HG02885 (cell line): ENCODE data around the gene RMP24.

Experiments used
- ATAC-seq: cut with Tn5 transposase; IDR thresholded peaks from one replicate; pipeline ENCODE4 v1.9.1; 2021; ENCODE audit warnings: mild to moderate bottlenecking; ENCODE audit not compliant: unreplicated experiment, poor library complexity

RMP24 gene

DNA sequence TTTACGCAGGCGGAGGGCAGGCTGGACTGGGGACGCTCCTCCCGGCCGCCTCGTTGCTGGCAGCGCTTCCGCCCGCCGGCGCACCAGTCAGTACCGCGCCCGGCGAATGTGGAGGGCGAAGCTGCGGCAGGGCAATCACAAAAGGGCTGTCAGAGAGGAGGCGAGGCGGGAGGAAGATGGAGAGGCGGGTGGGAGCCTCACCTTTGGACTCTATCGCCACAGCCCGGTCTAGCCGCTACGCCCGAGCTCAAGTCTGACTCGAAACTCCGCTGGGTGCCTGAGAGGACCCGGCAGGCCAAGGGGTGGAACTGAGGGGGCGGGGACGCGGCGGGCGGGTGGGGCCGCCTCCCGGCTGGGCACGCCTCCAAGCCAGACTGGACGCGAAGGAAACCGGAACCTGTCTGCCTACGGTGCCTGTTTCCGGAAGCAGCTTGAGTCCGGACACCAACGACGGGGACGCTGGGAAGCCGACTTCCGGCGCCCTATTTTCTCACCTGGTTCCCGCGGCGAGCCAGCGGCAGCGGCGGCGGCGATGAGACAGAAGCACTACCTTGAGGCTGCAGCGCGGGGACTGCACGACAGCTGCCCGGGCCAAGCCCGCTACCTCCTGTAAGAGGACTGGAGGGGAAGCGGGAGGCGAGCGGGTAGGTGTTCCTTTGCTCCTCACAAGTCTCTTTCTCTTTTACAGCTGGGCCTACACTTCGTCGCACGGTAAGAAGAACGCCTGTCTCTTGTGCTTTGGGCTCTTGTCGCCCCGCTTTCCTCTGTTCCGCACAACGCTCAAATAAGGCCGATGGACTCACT is at the start of gene RMP24:
RMP24 (plus strand) TSS at position 483 of the 804 bp plus-strand sequence.
- ATAC-seq, result peak; percentile 91

DNA sequence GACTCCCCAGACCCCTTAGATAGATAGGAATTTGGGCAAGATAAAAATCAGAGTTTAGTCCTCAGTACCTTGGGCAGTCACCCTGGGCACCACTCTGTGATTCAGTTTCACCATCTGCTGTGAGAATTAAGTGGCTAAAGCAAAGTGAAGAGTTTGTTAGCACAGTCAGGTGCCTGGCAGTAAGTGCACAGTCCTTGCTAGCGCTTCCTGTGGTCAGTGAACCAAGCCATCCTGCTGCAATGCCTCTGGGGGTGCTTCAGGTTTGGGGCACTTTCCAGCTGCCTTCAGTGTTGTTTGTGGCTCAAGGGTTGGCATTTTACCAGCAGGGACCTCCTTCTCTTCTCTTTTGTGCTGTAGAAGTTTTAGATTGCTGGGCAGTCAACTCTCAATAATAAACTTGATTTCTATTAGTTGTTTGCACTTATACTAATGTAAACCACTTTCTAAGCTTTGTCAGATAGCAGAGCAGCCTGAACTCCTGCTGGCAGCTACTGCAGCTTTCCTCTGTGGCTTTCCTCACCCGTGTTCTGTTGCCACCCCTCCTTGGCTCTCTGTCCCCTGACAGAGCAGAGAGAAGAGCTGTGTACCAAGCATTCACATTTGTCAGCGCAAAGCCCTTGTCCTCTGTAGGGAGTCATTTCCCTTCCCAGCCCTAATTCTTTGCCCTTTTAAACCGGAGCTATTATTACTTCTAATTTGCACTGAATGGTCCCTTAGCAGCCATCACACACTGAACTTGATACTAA is 48.4 kb upstream of the RMP24 start:
- ATAC-seq, result no peak

DNA sequence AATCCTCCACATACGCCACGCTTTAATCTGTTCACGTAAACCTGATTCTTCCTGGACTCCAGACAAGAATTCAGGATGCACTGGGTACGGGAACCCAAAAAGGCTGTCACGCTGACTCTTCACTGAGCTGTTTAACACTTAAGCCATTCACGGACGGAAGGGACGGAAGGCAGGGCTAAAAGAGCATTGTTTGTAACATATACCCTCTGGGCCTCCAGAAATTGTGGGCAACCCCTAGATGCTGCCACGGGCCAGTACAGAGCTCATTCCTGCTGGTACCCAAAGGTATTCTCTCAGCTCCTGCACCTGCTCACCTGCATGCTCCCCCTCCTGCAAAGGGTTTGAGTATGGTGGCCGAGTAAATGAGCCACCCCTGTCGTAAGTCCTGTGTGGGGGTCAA is 45.6 kb upstream of the RMP24 start:
- ATAC-seq, result no peak

DNA sequence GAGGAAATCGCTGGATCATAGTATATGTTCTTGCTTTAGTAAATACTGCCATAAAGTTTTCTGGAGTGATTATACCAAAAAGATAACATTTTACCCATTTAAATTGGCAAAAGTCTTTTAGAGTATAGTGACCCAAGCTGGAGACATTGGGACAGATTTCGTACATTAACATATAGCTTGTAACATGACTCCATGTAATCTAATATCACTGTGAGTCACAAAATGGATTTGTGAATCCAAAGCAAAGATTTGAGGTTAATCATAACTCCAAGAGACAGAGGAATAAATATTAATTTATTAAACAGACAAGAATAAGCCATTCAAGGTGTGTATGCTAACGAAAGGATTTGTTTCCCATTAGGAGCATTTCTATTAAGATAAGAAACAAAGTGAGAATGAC is 45.0 kb upstream of the RMP24 start:
- ATAC-seq, result no peak

GRCh38 chr18:35933982-35934381 is 38.5 kb upstream of the RMP24 start:
- ATAC-seq, result no peak

DNA sequence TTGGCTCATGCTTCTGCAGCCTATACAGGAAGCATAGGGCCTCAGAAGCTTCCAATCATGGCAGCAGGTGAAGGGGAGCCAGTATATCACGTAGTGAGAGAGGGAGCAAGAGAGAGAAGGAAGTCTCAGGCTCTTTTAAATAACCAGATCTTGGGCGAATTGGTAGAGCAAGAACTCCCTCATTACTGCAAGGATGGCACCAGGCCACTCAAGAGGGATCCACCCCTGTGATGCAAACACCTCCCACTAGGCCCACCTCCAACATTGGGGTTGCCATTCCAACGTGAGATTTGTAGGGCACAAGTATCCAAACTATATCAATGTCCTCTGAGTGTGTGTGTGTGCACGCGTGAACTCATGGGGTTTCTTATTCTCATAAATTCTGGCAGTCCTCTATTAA is 37.6 kb upstream of the RMP24 start:
- no peak for ATAC-seq

GRCh38 chr18:35935805-35936204 is 36.7 kb upstream of the RMP24 start:
- no peak for ATAC-seq

- ATAC-seq, result no peak
These were observed 35.5 kb upstream of the RMP24 start for GRCh38 chr18:35936951-35937350.

DNA sequence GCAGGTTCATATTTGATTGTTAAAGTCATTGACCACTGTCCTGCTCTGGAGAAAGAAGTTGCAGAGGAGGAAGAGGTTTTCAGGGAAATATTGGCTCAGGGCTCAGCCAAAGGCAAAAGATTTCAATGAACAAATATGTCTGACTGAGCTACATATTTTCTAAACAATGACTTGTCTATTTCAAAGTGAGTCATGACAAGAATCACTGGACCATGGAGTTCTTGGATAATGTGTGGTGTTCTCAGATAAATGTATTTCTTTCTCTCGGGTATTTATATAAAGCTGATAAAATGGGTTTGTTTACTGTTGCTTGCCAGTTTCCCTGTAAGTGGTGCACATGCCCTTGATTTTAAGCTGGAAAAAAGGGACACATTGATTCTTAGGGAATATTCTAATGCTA is 34.3 kb upstream of the RMP24 start:
- ATAC-seq, result no peak

- ATAC-seq, result no peak
These were observed 33.9 kb upstream of the RMP24 start for GRCh38 chr18:35938562-35938961.

GRCh38 chr18:35939138-35939537 is 33.3 kb upstream of the RMP24 start:
- ATAC-seq, result no peak

- ATAC-seq, result no peak
These were observed 31.2 kb upstream of the RMP24 start for GRCh38 chr18:35941299-35941698.

DNA sequence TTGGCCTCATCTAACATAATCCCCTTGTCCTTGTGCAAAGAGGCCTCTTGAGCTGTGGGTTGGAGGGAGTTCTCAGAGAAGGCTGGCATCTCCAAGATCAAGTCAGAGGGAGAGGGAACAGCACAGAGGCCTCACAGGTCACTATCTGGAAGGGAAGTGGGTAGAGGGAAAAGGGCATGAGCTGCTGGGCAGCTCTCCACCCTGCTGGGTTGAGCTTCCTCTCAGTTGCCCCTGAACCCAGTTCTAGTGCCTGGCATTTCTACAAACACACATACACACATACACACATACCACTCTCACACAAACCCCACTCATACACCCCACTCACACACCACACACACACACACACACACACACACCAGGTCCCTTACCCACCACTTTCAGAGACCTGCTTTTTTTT is 30.3 kb upstream of the RMP24 start:
- ATAC-seq, result no peak

GRCh38 chr18:35942661-35943060 is 29.8 kb upstream of the RMP24 start:
- no peak for ATAC-seq

DNA sequence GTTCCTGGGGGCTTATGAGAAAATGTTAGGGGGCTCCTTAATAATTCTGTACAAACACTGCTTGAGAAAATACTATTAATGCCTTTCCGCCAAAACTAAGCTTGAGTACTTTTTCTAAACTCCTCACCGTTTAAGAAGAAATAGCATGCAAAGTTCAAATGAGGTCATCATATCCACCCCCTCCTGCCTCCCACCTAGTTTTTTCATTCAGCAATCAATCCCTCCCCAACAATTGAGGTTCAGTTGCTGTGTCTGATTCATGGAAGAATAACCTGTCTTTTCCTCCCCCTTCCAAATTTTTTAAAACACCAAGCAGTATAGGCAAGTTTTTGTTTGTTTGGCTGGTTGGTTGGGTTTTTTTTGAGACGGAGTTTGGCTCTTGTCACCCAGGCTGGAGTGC is 24.4 kb upstream of the RMP24 start:
- no peak for ATAC-seq

DNA sequence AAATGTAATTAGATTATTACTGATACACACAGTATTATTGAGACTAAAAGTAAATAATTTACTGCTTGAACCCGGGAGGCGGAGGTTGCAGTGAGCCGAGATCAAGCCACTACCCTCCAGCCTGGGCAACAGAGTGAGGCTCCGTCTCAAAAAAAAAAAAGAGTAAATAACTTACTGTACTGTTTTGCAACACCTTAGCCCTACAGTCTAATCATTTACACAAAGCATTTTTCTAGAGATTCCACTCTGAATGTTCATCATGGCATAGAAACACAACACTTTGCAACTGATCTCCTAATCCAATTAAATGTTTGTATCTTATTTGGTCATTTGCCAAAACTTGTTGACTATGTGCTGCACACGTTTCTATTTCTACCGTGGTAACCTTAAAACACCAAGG is 23.4 kb upstream of the RMP24 start:
- ATAC-seq, result no peak

DNA sequence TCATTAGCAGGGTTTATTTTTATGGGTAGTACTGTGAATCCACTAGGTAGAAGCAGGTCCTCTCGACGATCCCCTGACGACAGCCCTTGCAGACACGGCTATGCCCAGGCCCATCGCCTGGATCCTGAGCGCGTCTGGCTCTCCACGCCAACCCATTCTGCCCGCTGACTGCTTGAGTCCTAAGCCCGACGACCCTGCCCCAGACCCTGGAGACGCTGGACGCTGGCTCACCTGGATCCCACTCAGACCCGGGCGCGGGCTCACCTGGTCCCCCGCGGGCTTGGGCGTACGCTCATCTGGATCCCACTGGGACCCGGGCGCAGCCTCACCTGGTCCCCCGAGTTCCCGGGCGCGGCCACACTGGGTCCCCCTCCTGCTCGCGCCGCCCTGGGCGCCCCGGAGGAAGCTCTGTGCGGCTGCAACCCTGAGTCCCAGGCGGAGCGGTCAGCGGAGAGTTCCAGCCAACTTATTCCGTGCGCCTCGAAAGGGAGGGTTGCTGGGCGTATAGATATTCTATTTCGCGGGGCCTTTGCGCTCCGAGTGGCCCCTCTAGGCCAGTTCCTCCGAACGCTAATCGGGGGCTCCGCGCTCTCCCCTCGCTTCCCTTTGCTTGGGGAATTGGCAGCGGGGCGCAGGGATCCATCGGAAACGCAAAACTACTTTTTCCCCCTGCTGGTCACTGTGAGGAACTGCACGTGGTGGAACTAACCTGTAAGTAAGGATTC is 22.4 kb upstream of the RMP24 start:
- ATAC-seq, result peak; percentile 79

DNA sequence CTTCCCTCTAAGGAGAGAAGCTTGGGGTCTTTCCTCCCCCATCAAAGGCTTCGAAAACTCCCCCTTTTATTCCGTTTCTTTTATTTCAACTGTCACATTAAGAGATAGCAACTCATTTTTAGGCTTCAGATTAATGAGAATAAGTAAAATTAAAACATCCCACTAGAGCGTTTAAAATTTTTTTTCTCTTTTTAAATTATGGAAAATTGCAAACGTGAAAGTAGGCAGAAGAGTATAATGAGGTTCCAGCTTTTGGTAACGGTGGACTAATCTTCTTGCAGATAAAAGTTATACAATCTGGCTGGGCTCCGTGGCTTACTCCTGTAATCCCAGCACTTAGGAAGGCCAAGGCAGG is 21.9 kb upstream of the RMP24 start:
- ATAC-seq, result no peak

DNA sequence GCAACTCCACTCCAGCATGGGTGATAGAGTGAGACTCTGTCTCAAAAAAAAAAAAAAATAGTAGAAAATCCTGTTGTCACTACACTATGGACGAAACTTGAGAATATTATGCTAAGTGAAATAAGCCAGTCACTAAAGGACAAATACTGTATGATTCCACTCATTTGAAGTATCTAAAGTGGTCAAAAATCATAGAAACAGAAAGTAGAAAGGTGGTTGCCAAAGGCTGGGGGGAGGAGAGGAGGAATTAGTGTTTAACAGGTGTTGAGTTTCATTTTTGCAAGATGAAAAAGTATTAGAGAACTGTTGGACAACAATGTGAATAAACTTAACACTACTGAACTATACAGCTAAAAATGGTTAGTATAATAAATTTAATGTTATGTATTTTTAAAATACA is 18.8 kb upstream of the RMP24 start:
- no peak for ATAC-seq

DNA sequence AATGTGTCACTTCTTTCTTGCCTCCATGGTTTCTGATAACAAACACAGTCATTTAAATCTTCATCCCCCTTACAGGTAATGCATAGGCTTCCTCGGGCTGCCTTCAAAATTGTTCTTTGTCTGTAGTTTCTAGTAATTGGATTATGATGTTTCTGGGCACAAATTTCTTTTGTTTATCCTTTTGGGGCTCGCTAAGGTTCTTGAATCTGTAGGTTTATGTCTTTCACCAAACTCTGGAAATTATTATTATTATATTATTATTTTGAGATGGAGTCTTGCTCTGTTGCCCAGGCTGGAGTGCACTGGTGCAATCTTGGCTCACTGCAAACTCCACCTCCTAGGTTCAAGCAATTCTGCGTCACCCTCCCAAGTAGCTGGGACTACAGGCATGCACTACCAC is 16.3 kb upstream of the RMP24 start:
- no peak for ATAC-seq

DNA sequence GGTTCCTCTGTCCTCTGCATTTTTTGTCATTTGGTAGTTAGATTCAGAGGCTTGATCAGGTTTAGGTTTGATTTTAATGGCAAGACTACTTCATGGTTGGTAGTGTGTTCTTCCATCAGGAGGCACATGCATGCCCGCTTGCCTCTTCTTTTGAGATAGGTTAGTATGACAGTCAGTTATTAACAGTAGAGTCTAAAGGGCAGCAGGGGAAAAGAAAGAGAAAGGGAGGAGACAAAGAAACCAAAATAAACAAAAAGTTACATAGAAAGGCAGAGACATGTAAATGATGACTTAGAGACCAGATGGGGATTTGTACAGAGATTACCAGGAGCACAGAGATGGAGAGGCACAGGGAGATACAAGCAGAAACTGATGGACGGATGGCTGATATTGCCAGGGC is 10.2 kb upstream of the RMP24 start:
- no peak for ATAC-seq
